RPMI8226 (cell line): ENCODE data around the gene NCKAP5.

Source experiments
- DNase-seq: peaks from one replicate; pipeline ENCODE4 v3.0.0-alpha.2; 2015

The NCKAP5 gene

GRCh38 chr2:133456971-133457370 is 111.3 kb downstream of the NCKAP5 start:
- no peak for DNase-seq

- DNase-seq: no peak
Measured at GRCh38 chr2:133456156-133456555, 112.1 kb downstream of the NCKAP5 start.

- DNase-seq: no peak
Measured at GRCh38 chr2:133453032-133453431, 115.2 kb downstream of the NCKAP5 start.

- no peak for DNase-seq
Measured at GRCh38 chr2:133452583-133452982, 115.7 kb downstream of the NCKAP5 start.

- DNase-seq: no peak
Measured at GRCh38 chr2:133452146-133452545, 116.1 kb downstream of the NCKAP5 start.

GRCh38 chr2:133448195-133448594 is 120.1 kb downstream of the NCKAP5 start:
- no peak for DNase-seq

- DNase-seq: no peak
Measured at GRCh38 chr2:133447303-133447702, 121.0 kb downstream of the NCKAP5 start.

- DNase-seq: no peak
Measured at GRCh38 chr2:133444465-133444864, 123.8 kb downstream of the NCKAP5 start.

- DNase-seq: no peak
Measured at GRCh38 chr2:133442393-133442792, 125.9 kb downstream of the NCKAP5 start.

GRCh38 chr2:133439565-133439920 is 128.7 kb downstream of the NCKAP5 start:
- no peak for DNase-seq

- no peak for DNase-seq
Measured at GRCh38 chr2:133438848-133439564, 129.3 kb downstream of the NCKAP5 start.

- DNase-seq: no peak
Measured at GRCh38 chr2:133438026-133438425, 130.2 kb downstream of the NCKAP5 start.

GRCh38 chr2:133437492-133437891 is 130.8 kb downstream of the NCKAP5 start:
- DNase-seq: no peak

- no peak for DNase-seq
Measured at GRCh38 chr2:133434959-133435668, 133.1 kb downstream of the NCKAP5 start.

GRCh38 chr2:133433455-133434451 is 134.5 kb downstream of the NCKAP5 start:
- DNase-seq: no peak

- no peak for DNase-seq
Measured at GRCh38 chr2:133432778-133433177, 135.5 kb downstream of the NCKAP5 start.

GRCh38 chr2:133431289-133431688 is 137.0 kb downstream of the NCKAP5 start:
- DNase-seq: no peak

- no peak for DNase-seq
Measured at GRCh38 chr2:133426791-133427190, 141.5 kb downstream of the NCKAP5 start.

GRCh38 chr2:133425612-133426011 is 142.7 kb downstream of the NCKAP5 start:
- no peak for DNase-seq

GRCh38 chr2:133424876-133425275 is 143.4 kb downstream of the NCKAP5 start:
- no peak for DNase-seq

- DNase-seq: no peak
Measured at GRCh38 chr2:133422931-133423351, 145.3 kb downstream of the NCKAP5 start.

GRCh38 chr2:133421516-133422324 is 146.5 kb downstream of the NCKAP5 start:
- no peak for DNase-seq
